Neural cell (in vitro differentiated cells): Measurements from ENCODE around the gene RPL7L1. TPM values are rescaled to one million over a fixed set of nuclear protein-coding genes. Genes with fewer than 3 reads are reported as not detected.
A peak's percentile ranks its signal among the peaks of the same experiment; 100 is the strongest.

ENCODE experiments used
- H2AFZ ChIP-seq: fragments of 200-600, 300-800 bp; sonication (generic), shearing (Covaris generic); 2 replicates; pipeline ENCODE4 v1.6.0; 2014; ENCODE audit warnings: low read depth, mild to moderate bottlenecking, antibody characterized with exemption, low read length, moderate library complexity
- H3F3A ChIP-seq: fragments of 200-600 bp; shearing (Covaris generic); 2 replicates; pipeline ENCODE4 v1.6.1; 2016; ENCODE audit warnings: mild to moderate bottlenecking, moderate library complexity, mixed read lengths, antibody characterized with exemption, low read length; ENCODE audit not compliant: insufficient read depth, poor library complexity, severe bottlenecking
- H3K27ac ChIP-seq: fragments of 200-600, 300-800 bp; sonication (generic), shearing (Covaris generic); 2 replicates; pipeline ENCODE4 v1.5.1; 2014; ENCODE audit warnings: mild to moderate bottlenecking, low read length, moderate library complexity
- H3K27me3 ChIP-seq: fragments of 300-800, 200-600 bp; sonication (generic), shearing (Covaris generic); 2 replicates; pipeline ENCODE4 v1.6.0; 2014; ENCODE audit warnings: mild to moderate bottlenecking, low read depth, low read length, moderate library complexity; ENCODE audit not compliant: insufficient read depth
- H3K36me3 ChIP-seq: fragments of 300-800, 200-600 bp; sonication (generic), shearing (Covaris generic); 2 replicates; pipeline ENCODE4 v1.5.1; 2014; ENCODE audit warnings: mild to moderate bottlenecking, antibody characterized with exemption, low read length, moderate library complexity; ENCODE audit not compliant: insufficient read depth
- H3K4me2 ChIP-seq: fragments of 300-800, 200-600 bp; sonication (generic), shearing (Covaris generic); 2 replicates; pipeline ENCODE4 v1.6.0; 2014; ENCODE audit warnings: mild to moderate bottlenecking, low read length
- H3K4me3 ChIP-seq: fragments of 300-800, 200-600 bp; sonication (generic), shearing (Covaris generic); 2 replicates; pipeline ENCODE4 v1.5.1; 2014; ENCODE audit warnings: mild to moderate bottlenecking, low read length, moderate library complexity
- H3K79me2 ChIP-seq: fragments of 200-600 bp; shearing (Covaris generic); replicated peaks from 2 replicates; pipeline ENCODE4 v1.6.0; 2014; ENCODE audit warnings: mild to moderate bottlenecking, low read length, moderate library complexity; ENCODE audit not compliant: insufficient read depth
- H3K9ac ChIP-seq: fragments of 300-800, 200-600 bp; sonication (generic), shearing (Covaris generic); 2 replicates; pipeline ENCODE4 v1.6.1; 2016; ENCODE audit warnings: mild to moderate bottlenecking, low read length, mixed read lengths
- H3K9me2 ChIP-seq: fragments of 200-600 bp; shearing (Covaris generic); 2 replicates; pipeline ENCODE4 v1.6.1; 2016; ENCODE audit warnings: mild to moderate bottlenecking, low read length, mixed read lengths; ENCODE audit not compliant: insufficient read depth
- H3K9me3 ChIP-seq: fragments of 200-600, 300-800 bp; sonication (generic), shearing (Covaris generic); 2 replicates; pipeline ENCODE4 v1.6.1; 2016; ENCODE audit warnings: mild to moderate bottlenecking, mixed run types, low read length, moderate library complexity, mixed read lengths
- H4K20me1 ChIP-seq: fragments of 200-600 bp; shearing (Covaris generic); 2 replicates; pipeline ENCODE4 v1.6.1; 2016; ENCODE audit warnings: mild to moderate bottlenecking, mixed run types; ENCODE audit not compliant: insufficient read depth
- EP300 ChIP-seq: fragments of 450-650 bp; conservative IDR thresholded peaks from 2 replicates; pipeline ENCODE4 v1.6.1; 2014; ENCODE audit warnings: antibody characterized with exemption, mild to moderate bottlenecking, moderate library complexity; ENCODE audit not compliant: poor library complexity, severe bottlenecking
- EZH2 ChIP-seq: fragments of 200-600, 300-800 bp; shearing (Covaris generic), sonication (generic); IDR thresholded peaks from 2 replicates; pipeline ENCODE4 v1.6.1; 2014; ENCODE audit warnings: antibody characterized with exemption, low read length, borderline replicate concordance, mild to moderate bottlenecking; ENCODE audit not compliant: insufficient read depth, poor library complexity, severe bottlenecking
- MXI1 ChIP-seq: fragments of 450-650 bp; conservative IDR thresholded peaks from 2 replicates; pipeline ENCODE4 v1.6.1; 2014; ENCODE audit warnings: antibody characterized with exemption, mild to moderate bottlenecking; ENCODE audit not compliant: poor library complexity, severe bottlenecking
- POLR2AphosphoS5 ChIP-seq: IDR thresholded peaks from 2 replicates; pipeline ENCODE4 v1.6.1; 2012
- RAD21 ChIP-seq: fragments of 450-650 bp; conservative IDR thresholded peaks from 2 replicates; pipeline ENCODE4 v1.6.1; 2014; ENCODE audit warnings: antibody characterized with exemption, mild to moderate bottlenecking, moderate library complexity
- SMC3 ChIP-seq: fragments of 450-650 bp; conservative IDR thresholded peaks from 2 replicates; pipeline ENCODE4 v1.6.1; 2014; ENCODE audit warnings: antibody characterized with exemption, mild to moderate bottlenecking, moderate library complexity; ENCODE audit not compliant: poor library complexity
- TAF1 ChIP-seq: IDR thresholded peaks from 2 replicates; pipeline ENCODE4 v1.6.1; 2012; ENCODE audit warnings: low read depth
- polyA plus RNA-seq: library from polyadenylated mRNA; depleted of rRNA; stranded (reverse); fragments of >200 nt; gene quantifications from 2 replicates; pipeline ENCODE4 v1.2.3, GENCODE V29; 2014
- TF ChIP-seq, protein P1 (sequence below): fragments of 450-650 bp; IDR thresholded peaks from 2 replicates; pipeline ENCODE4 v1.5.1; 2014; ENCODE audit warnings: antibody characterized with exemption, mild to moderate bottlenecking, moderate library complexity; ENCODE audit not compliant: poor library complexity, severe bottlenecking
- TF ChIP-seq, protein P2 (sequence below): IDR thresholded peaks from 2 replicates; pipeline ENCODE4 v1.6.1; 2012; ENCODE audit warnings: borderline replicate concordance

Gene RPL7L1
- polyA plus RNA-seq, 1 donor from 2014 or later: 88.5 TPM

DNA sequence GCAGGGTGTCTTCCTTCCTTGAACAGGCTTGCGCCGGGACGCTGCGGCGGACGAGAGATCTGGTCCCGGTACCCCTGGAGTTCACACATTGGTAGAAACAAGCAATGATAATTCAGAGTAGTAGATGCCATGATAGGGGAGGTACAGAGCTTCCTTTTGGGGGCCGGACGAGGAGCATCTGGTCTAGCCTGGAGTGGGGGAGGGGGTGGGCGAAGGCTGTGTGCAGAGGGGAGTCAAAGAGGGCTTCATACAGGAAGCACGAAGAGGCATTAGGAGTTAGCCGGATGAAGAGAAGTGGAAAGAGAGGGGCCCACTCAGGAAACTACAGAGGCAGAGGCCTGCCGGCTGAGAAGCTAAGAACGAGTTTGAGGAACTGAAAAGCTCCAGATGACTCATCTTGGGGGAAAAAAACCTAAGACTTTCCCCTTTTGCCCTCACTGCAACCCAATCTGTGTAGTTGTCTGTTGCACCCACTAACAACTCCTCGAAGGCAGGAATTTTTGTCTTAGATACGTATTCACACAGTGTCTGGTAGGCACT is 50.5 kb downstream of the RPL7L1 start:
- Histone ChIP-seq H3K4me2 (peak overlapping the region; percentile 87), H3K79me2 (peaks cover 20% of the 10 kb centered on the region), H3K27ac (peak overlapping the region; percentile 99), H3K9me2 (no peaks in the 10 kb centered on the region), H2AFZ (peak overlapping the region; percentile 54), H3K9me3 (no peaks in the 10 kb centered on the region), H3K4me3 (peak overlapping the region; percentile 88), H3K9ac (peak overlapping the region; percentile 90), H4K20me1 (no peaks in the 10 kb centered on the region), H3K27me3 (no peaks in the 10 kb centered on the region), H3K36me3 (no peaks in the 10 kb centered on the region), H3F3A (no peaks in the 10 kb centered on the region)
- TF ChIP-seq SMC3: no peak
- TF ChIP-seq, protein P1, sequence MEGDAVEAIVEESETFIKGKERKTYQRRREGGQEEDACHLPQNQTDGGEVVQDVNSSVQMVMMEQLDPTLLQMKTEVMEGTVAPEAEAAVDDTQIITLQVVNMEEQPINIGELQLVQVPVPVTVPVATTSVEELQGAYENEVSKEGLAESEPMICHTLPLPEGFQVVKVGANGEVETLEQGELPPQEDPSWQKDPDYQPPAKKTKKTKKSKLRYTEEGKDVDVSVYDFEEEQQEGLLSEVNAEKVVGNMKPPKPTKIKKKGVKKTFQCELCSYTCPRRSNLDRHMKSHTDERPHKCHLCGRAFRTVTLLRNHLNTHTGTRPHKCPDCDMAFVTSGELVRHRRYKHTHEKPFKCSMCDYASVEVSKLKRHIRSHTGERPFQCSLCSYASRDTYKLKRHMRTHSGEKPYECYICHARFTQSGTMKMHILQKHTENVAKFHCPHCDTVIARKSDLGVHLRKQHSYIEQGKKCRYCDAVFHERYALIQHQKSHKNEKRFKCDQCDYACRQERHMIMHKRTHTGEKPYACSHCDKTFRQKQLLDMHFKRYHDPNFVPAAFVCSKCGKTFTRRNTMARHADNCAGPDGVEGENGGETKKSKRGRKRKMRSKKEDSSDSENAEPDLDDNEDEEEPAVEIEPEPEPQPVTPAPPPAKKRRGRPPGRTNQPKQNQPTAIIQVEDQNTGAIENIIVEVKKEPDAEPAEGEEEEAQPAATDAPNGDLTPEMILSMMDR: no peak
- no peak for TF ChIP-seq TAF1
- TF ChIP-seq, protein P2, sequence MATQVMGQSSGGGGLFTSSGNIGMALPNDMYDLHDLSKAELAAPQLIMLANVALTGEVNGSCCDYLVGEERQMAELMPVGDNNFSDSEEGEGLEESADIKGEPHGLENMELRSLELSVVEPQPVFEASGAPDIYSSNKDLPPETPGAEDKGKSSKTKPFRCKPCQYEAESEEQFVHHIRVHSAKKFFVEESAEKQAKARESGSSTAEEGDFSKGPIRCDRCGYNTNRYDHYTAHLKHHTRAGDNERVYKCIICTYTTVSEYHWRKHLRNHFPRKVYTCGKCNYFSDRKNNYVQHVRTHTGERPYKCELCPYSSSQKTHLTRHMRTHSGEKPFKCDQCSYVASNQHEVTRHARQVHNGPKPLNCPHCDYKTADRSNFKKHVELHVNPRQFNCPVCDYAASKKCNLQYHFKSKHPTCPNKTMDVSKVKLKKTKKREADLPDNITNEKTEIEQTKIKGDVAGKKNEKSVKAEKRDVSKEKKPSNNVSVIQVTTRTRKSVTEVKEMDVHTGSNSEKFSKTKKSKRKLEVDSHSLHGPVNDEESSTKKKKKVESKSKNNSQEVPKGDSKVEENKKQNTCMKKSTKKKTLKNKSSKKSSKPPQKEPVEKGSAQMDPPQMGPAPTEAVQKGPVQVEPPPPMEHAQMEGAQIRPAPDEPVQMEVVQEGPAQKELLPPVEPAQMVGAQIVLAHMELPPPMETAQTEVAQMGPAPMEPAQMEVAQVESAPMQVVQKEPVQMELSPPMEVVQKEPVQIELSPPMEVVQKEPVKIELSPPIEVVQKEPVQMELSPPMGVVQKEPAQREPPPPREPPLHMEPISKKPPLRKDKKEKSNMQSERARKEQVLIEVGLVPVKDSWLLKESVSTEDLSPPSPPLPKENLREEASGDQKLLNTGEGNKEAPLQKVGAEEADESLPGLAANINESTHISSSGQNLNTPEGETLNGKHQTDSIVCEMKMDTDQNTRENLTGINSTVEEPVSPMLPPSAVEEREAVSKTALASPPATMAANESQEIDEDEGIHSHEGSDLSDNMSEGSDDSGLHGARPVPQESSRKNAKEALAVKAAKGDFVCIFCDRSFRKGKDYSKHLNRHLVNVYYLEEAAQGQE: no peak
- no peak for TF ChIP-seq RAD21
- TF ChIP-seq EP300: no peak
- no peak for TF ChIP-seq MXI1
- TF ChIP-seq EZH2: no peak
- no peak for TF ChIP-seq POLR2AphosphoS5

DNA sequence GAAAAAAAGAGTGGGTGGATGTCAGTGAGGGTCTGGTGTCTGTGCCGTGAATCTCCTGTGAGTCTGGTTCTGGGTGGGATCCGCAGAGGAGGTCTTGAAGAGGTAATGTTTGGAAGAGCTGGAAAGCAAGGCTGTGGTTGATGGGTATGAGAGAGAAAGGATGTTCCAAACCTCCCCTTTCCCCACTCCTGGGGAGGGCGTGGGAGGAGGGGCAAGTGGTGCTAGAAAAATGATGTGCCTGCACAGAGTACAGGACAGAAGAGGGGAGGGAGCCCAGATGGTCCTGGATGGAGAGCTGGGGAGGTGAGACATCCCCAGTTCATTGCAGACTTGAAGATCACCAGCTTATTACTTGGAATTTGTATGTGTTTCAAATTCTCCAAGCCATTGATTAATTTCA is 53.0 kb downstream of the RPL7L1 start:
- no peaks in the 10 kb centered on the region for H3K27me3 ChIP-seq
- no peaks in the 10 kb centered on the region for H3K9me2 ChIP-seq
- H3F3A ChIP-seq: no peaks in the 10 kb centered on the region
- no peak overlapping the region for H3K27ac ChIP-seq
- H4K20me1 ChIP-seq: no peaks in the 10 kb centered on the region
- no peak overlapping the region for H3K4me3 ChIP-seq
- TF ChIP-seq EZH2: no peak
- TF ChIP-seq, protein P1: no peak
- TF ChIP-seq EP300: no peak
- no peak for TF ChIP-seq TAF1
- TF ChIP-seq SMC3: no peak
- no peak for TF ChIP-seq MXI1
- TF ChIP-seq, protein P2: no peak
- TF ChIP-seq RAD21: no peak
- TF ChIP-seq POLR2AphosphoS5: no peak
- no peaks in the 10 kb centered on the region for H3K9me3 ChIP-seq
- no peak overlapping the region for H3K9ac ChIP-seq
- H3K36me3 ChIP-seq: no peaks in the 10 kb centered on the region
- H3K79me2 ChIP-seq: peaks cover 20% of the 10 kb centered on the region
- no peak overlapping the region for H3K4me2 ChIP-seq
- no peak overlapping the region for H2AFZ ChIP-seq
